ENCODE measurements around the gene CACNG4.
A peak's percentile ranks its signal among the peaks of the same experiment; 100 is the strongest.
"Not testable (repeated sequence)": the region's sequence is repeated elsewhere in the genome, so short reads cannot be mapped to it uniquely, and the experiment has no call there.

The CACNG4 gene

GRCh38 chr17:66959641-66960375 lies 4.7 kb upstream of the CACNG4 start:
- peak in 2 of 10 donors; percentile 68 to 70 for DNase-seq
- intact Hi-C loops (cut with DNase I), result no loop called here

GRCh38 chr17:66960613-66961012 lies 3.9 kb upstream of the CACNG4 start:
- intact Hi-C loops (cut with DNase I), result no loop called here
- peak in 2 of 10 donors; percentile 21 to 62 for DNase-seq

- peak in 1 of 10 donors; percentile 73 for DNase-seq
- intact Hi-C loops (cut with DNase I), result no loop called here
These were observed 992 bp upstream of the CACNG4 start for GRCh38 chr17:66963521-66963908.

- intact Hi-C loops (cut with DNase I), result no loop called here
- peak in 5 of 10 donors; percentile 25 to 91 (median 43) for DNase-seq
These were observed 658 bp downstream of the CACNG4 start for GRCh38 chr17:66964930-66965800.

GRCh38 chr17:66965801-66966262 lies 1.3 kb downstream of the CACNG4 start:
- DNase-seq, result no peak
- intact Hi-C loops (cut with DNase I), result no loop called here

- intact Hi-C loops (cut with DNase I), result no loop called here
These were observed 1.8 kb downstream of the CACNG4 start for GRCh38 chr17:66966298-66966697.

GRCh38 chr17:66966704-66967418 lies 2.4 kb downstream of the CACNG4 start:
- DNase-seq, result peak in 1 of 10 donors; percentile 48
- intact Hi-C loops (cut with DNase I), result no loop called here

More at GRCh38 chr17:66966298-66966697, 1.8 kb downstream of the CACNG4 start:
- DNase-seq, result no peak

- intact Hi-C loops (cut with DNase I), result no loop called here
- peak in 2 of 10 donors; percentile 20 to 41 for DNase-seq
These were observed 3.5 kb downstream of the CACNG4 start for GRCh38 chr17:66967837-66968543.

GRCh38 chr17:66968916-66969315 lies 4.4 kb downstream of the CACNG4 start:
- intact Hi-C loops (cut with DNase I), result no loop called here
- DNase-seq, result no peak

GRCh38 chr17:66970140-66970539 lies 5.6 kb downstream of the CACNG4 start:
- intact Hi-C loops (cut with DNase I), result no loop called here
- DNase-seq, result peak in 1 of 10 donors; percentile 33

GRCh38 chr17:66970797-66971196 lies 6.3 kb downstream of the CACNG4 start:
- DNase-seq, result peak in 1 of 10 donors; percentile 63
- intact Hi-C loops (cut with DNase I), result no loop called here

GRCh38 chr17:66971264-66971663 lies 6.8 kb downstream of the CACNG4 start:
- intact Hi-C loops (cut with DNase I), result no loop called here
- peak in 1 of 10 donors; percentile 9 for DNase-seq

GRCh38 chr17:66971730-66972441 lies 7.4 kb downstream of the CACNG4 start:
- intact Hi-C loops (cut with DNase I), result no loop called here
- peak in 1 of 10 donors; percentile 27 for DNase-seq

GRCh38 chr17:66972442-66972830 lies 7.9 kb downstream of the CACNG4 start:
- DNase-seq, result peak in 1 of 10 donors; percentile 50
- intact Hi-C loops (cut with DNase I), result not testable (repeated sequence)

GRCh38 chr17:66975188-66975587 lies 10.7 kb downstream of the CACNG4 start:
- DNase-seq, result peak in 1 of 10 donors; percentile 17
- intact Hi-C loops (cut with DNase I), result no loop called here

GRCh38 chr17:66975614-66976378 lies 11.3 kb downstream of the CACNG4 start:
- DNase-seq, result peak in 2 of 10 donors; percentile 74 to 80
- intact Hi-C loops (cut with DNase I), result no loop called here

GRCh38 chr17:66976379-66976663 lies 11.8 kb downstream of the CACNG4 start:
- intact Hi-C loops (cut with DNase I), result no loop called here
- no peak for DNase-seq

GRCh38 chr17:66976781-66977201 lies 12.3 kb downstream of the CACNG4 start:
- DNase-seq, result peak in 3 of 10 donors; percentile 75 to 83 (median 78)
- intact Hi-C loops (cut with DNase I), result no loop called here

All from posterior cingulate gyrus (tissue), 11 donors.